NCI-H510A treated with DMSO at 0.1 percent for 48 hours (cell line): ENCODE measurements around the gene TLE5.
"Not testable (repeated sequence)": the region's sequence is repeated elsewhere in the genome, so short reads cannot be mapped to it uniquely, and the experiment has no call there.

ENCODE experiments used
- DNase-seq: peaks from one replicate; lab custom pipeline; 2025; lab: John Stamatoyannopoulos, UW

The TLE5 gene

DNA sequence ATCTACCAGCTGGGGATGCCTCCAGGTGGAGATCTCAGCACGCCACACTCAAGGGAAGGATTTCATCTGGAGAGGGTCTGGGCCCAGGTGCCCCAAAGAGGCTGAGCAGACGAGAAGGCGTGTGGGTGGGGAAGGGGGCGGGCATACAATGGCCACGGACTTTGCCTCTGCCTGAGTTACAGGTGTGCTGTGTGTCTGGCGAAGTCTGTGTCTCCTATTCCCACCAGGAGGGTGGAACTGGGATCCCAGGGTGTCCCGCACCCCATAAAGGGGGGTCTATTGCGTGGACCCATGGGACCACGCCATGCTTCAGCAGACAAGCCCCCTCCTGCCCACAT lies 36.8 kb downstream of the TLE5 start:
- no peak for DNase-seq

DNA sequence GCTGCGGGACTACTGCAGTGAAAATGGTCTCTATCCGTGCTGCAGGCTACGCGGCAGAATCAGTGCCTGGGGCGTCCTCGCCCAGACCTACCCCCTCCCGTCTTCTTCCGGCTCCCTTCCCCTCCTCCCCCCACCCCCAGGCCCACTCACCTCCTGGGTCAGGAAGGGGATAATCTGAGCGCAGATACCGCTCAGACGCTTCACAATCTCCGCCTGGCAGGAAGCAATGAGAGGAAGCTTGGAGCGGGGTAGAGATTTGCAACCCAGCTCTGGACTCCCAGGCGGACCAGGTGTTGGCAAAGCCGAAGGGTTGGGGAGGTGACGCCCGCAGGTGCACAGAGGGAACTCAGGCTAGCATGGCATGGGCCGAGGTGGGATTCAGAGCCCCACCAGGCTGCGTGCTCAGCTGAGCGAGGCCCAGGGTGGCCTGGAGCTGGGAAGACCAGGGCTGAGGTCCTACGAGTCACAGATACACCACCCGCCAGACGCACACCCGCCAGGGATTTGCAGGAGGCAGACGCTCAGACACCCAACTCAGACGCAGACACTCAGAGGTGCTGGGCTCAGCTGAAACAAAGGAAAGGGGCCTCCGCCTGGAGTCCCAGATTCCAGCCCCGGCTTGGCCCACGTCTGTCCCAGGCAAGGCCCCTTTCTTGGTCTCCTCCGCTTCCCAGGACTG lies 37.3 kb downstream of the TLE5 start:
- peak; percentile 25 for DNase-seq

DNA sequence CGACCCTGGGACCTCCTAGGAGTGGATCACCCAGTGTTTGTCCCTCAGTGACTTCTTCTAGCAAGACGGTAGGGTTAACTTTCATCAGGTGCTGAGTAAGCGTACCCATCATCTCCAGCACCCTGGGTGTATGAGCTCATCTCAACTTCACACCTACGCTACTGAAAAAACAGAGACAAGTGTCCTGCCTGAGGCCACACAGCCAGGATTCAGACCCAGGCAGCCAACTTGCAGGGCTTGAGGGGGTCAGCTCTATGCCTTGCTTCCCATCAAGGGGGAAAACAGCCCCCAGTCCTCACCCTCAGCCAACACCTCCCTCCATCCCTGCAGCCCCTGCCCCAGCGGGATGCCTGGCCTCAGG lies 37.8 kb downstream of the TLE5 start:
- DNase-seq: no peak

DNA sequence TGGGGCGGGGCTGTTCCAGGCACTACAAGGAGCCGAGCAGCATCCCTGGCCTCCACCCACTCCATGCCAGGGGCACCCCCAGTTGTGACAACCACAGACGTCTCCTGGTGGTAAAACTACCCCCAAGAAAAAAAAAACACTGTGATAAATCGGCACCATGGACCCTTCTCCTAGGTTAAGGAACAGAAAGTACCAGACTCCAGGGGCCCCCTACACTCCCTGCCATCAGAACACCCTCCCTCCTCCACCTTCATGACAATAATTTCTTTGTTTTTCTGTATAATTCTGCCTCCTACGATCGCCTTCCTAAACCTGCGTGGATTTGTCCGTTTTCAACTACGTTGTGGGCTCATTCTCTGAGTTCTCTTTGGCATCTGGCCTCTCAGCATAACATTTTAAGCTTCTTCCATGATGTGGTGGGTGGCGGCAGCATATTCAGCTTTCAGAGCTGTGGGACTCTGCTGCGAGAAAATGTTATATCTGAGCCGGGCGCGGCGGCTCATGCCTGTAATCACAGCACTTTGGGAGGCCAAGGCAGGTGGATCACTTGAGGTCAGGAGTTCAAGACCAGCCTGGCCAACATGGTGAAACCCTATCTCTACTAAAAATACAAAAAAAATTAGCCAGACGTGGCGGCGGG lies 41.9 kb downstream of the TLE5 start:
- DNase-seq: no peak

DNA sequence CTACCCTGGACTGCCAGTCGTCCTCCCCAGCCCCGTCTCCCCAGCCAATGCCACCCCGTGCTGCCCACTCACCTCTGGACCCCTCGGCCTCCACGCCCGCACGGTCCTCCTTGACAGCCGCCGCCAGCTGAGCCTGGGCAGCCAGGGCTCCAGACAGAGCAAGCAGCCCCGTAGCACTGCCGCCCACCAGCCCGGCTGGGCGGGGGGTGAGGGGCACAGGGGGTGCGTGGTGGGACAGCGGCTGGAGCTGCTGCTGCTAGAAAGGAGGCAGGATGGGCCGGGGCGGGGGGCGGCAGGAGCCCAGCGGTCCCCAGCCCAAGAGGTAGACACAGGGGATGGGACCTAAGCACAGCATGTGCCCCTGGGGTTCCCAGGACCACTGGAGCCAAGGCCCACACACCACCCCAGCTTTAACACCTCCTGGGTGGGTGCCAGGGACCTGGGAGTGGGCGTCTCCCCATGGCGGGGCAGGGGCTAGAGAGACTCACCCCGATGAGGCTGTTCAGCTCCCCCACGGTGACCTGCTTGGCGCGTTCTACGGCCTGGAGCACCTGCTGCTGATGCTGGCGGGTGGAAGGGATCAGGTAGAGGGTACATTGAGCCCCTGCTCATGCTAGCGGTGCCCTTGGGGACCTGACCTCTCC lies 43.0 kb downstream of the TLE5 start:
- no peak for DNase-seq

DNA sequence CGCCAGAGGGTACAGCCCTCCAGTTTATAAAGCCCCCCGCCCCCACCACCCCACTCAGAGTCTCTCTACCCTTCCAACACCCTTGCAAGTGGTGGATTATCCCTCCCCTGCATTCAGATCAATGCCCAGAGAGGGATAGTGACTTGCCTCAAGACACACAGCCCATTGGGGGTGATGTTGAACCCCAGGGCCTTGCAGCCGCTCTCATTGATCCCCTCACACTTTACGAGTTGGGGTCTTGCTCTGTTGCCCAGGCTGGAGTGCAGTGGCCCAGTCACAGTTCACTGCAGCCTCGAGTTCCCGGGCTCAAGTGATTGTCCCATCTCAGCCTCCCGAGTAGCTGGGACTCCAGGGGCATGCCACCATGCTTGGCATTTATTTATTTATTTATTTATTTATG lies 44.4 kb downstream of the TLE5 start:
- DNase-seq: no peak

DNA sequence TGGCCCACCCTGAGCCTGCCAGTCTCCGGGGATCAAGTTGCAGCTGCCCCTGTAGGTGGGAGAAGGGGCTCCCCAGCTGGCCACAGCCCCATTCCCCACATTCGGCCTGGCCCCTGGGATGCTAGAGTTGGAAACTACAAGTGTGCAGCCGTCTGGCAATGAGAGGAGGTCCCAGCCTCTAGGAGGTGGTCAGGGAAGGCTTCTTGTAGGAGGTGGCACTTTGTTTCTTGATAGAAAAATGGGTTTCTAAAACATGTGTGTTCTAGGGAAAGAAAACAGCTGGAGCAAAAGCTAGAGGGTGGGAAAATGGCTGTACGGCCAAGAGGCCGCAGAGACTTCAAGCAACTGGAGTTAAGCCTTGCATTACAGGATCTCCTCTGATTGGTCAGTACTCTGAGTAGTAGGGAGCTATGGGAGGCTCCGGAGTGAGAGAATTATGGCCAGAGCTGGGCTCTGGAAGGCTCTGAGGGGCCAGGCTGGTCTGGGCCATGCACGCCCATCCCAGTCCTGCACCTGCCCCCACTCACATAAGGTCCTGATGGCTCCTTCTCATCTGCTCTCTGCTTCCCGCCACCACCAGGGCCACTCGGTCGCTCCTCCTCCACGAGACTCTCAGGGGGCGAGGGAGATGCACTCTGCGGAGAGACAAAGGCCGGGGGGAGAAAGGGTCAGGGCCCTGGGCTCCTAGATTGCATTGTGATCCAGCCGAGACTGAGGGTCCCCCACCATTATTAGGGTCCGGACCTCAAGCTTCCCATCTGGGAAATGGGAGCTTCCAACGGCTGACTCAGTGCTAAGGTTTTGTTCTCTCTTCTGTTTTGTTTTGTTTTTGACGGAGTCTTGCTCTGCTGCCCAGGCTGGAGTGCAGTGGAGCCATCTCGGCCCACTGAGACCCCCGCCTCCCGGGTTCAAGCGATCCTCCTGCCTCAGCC lies 46.9 kb downstream of the TLE5 start:
- no peak for DNase-seq

DNA sequence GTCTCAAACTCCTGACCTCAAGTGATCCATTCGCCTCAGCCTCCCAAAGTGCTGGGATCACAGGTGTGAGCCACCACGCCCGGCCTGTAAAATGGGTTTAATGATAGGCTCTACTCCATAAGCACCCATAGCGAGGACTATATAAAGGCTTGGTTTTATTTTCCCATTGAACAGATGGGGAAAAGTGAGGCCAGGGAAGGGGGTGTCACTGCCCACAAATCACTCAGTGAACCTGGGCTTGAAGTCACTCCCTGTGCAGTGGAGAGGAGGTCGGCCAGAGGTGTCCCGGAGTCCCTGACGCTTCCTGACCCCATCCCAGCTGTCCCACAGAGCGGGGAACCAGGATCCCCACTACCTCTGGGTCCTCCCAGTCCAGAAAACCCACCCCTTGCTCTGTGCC lies 48.2 kb downstream of the TLE5 start:
- no peak for DNase-seq

DNA sequence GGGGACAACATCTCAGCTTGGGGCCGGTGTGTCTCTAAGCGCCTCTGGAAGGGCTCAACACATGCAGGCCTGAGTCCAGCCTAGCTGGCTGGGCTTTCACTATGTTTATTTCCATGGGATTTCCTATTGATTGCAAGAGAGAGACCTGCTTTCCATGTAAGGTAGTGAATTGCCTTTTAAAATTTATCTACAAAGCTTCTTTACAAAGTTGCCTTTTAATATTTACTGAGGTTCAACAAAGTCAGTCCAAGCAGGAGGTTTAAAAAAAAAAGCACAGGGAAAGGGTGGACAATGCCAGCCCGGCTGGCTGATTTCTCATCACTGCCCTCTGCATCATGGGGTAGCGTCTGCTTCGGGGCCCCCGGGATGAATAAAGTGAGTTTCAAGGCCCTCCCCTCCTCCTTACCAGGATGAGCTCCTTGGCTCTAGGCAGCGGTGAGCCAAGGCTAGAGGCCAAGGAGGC lies 49.0 kb downstream of the TLE5 start:
- no peak for DNase-seq

DNA sequence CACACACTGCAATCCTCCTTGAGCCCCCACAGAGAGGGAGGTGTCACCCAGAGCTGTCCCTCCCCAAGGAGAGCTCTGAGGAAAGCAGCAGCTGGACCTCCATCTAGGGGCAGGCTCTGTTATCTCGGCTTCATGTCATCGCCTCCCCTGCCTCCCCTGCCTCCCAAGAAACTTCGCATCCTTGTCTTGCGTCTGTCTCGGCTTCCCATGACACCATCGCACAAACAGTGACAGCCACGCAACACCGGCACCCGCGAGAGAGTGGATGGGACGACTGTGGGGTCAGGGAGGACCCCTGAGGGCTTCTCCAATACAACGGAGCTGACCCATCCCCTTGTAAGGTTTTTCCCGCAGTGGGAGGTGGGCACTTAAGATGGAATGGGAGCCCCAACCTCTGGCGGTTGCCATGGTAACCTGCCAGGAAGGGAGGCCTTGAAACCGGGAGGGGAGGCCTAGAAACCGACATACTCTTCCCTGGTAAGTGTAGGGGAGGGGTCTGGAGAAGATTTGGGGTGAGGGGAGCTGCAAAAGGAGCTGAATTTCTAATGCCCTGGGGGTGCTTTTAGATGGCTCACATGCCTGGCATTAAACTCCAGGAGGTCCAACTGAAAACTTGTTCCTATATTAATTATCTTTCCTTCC lies 49.6 kb downstream of the TLE5 start:
- no peak for DNase-seq

DNA sequence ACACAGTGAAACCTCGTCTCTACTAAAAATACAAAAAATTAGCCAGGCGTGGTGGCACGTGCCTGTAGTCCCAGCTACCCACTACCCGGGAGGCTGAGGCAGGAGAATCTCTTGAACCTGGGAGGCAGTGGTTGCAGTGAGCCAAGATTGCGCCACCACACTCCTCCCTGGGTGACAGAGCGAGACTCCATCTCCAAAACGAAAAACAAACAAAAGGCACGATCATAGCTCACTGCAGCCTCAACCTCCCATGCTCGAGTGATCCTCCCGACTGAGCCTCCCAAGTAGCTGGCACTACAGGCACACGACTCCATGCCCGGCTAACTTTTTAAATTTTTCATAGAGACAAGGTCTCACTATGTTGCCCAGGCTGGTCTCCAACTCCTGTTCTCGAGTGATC lies 50.2 kb downstream of the TLE5 start:
- DNase-seq: not testable (repeated sequence)

DNA sequence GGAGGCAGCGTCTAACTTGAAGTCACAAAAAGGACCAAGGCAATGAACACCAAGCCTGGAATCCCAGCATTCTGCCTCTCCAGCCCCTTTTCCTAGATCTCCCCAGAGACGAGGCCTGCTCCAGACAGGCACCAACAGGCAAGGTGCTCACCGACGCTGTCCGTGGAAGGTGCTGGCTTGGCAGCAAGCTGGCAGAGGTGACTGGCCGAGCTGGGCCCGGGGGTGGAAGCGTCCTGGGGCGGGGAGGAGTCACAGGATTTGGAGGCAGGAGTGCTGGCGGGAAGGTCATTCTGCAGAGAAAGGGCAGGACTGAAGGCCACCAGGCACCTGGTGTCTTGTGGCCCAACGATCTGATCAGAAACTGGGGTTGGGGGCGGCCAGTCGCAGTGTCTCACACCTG lies 51.4 kb downstream of the TLE5 start:
- no peak for DNase-seq

DNA sequence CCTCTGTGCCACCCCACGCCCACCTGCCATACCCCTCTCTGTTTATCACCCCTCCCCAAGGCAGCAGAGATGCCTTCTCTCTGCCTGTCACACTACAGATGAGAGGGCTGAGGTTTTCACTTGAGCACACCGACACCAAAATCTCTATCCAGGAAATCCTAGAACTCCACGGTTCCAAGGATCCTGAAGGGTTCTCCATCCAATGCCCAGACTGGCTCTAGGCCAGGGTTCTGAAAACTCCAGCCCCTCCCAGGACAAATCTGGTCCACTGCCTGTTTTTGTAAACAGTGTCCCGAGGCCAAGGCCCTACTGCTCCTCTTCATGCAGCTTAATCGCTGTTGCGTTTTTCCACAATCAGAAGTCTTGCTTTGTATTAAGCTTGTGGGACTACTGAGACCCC lies 53.3 kb downstream of the TLE5 start:
- no peak for DNase-seq

DNA sequence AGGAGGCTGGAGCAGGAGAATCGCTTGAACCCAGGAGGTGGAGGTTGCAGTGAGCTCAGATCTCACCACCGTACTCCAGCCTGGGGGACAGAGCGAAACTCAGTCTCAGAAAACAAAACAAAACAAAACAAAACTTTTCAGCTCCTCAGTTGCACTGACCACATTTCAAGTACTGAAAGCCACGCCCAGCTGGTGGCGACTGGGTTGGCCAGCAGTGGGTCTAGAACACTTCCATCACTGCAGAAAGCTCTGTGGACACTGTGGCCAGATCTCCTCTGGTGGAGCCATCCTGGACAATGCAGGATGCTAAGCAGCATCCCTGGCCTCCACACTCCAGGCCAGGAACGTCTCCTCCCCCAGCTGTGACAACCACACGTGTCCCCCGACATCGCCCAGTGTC lies 54.3 kb downstream of the TLE5 start:
- no peak for DNase-seq

DNA sequence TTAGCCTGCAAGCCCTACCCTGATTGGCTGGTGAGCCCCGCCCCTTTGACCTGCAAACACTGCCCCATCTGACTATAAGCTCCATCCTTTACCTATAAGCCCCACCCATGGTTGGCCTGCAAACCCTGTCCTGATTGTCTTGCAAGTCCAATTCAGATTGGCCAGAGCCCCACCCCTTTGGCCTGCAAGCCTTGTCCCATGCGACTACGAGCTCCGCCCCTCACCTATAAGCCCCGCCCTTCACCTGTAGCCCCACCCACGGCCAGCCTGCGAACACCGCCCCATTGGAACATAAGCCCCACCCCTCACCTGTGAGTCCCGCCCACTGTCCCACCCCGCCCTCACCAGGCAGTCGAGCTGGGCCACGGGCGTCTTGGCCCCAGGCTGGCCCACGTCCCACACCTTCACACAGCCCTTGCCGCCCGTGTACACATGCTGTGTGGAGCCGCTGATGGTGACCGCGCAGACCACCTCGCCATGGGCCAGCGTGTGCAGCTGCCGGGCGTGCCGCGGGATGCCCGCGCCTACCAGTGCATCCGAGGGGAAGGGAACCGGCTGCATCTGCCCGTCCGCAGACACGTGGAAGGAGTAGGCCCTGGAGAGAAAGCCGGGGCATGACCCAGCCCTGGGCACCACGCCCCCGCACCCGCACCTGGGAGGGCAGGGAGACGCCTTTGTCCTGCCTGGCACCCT lies 56.1 kb downstream of the TLE5 start:
- DNase-seq: no peak

DNA sequence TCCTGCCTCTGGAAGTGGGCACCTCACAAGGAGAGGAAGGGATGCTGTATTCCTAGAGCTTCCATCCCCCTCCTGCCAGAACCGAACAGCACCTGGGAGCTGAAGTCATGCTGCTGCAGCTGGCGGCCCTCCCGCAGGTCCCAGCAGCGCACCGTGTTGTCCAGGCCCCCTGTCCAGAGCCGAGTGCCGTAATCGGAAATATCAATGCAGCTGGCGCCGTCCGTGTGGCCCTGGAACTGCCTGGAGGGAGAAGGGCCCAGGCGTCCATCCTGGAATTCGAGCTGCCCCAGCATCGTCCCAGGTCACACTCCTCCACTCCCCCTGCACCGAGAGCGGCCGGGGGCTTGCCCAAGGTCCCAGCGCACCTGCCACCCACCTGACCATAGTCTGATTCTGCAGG lies 57.0 kb downstream of the TLE5 start:
- no peak for DNase-seq

DNA sequence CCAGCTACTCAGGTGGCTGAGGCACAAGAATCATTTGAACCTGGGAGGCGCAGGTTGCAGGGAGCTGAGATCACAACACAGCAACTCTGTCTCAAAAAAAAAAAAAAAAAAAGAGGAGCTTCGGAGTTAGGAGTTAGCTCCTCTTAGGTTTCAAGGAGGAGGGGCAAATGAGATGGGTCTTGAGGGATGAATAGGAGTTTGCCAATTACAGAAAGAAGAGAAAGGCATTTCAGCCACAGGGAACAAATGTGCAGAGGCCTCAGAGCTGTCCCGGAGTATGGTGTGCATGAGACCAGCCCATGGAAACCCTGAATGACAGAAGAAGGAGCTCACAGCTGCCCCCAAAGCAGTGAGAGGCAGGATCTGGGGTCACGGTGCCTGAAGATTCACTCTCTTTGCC lies 57.8 kb downstream of the TLE5 start:
- no peak for DNase-seq

DNA sequence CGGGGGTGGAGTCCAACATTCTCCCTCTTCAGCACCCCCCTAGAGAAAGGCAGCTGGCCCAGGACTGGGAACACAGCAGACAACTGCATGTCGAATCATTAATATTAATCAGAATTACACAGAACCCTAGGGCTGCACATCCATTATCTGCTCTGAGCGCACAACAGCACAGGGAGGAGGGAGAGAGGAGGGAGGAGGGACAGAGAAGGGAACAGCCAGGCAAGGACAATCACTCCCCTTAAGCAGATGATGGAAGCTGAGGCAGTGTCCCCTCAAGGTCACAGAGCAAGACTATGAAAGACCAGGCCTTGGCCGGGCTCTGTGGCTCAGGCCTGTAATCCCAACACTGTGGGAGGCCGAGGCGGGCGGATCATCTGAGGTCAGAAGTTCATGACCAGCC lies 59.2 kb downstream of the TLE5 start:
- DNase-seq: no peak
